ENCODE data around the gene NUP62. TPM values are rescaled to one million over a fixed set of nuclear protein-coding genes. Genes with fewer than 3 reads are reported as not detected.
A peak's percentile ranks its signal among the peaks of the same experiment; 100 is the strongest.

Gene NUP62
- total RNA-seq, 1 donor from 2014 or later, result 88.8 TPM

- Mint-ChIP-seq H3K27me3 (no peaks in the 10 kb centered on the region), H3K4me3 (no peak overlapping the region), H3K27ac (no peak overlapping the region), H3K4me1 (ENCODE audit: unreplicated experiment) (peaks cover 9% of the 10 kb centered on the region), H3K36me3 (peaks cover 8% of the 10 kb centered on the region), H3K9me3 (no peaks in the 10 kb centered on the region)
- DNase-seq (ENCODE audit: extremely low spot score, unreplicated experiment), result no peak
- no peak for TF ChIP-seq CTCF (conservative IDR thresholded peaks at IDR 0.05)
Observed at GRCh38 chr19:49859682-49860335, 69.5 kb downstream of the NUP62 start.

GRCh38 chr19:49858088-49858985 lies 71.0 kb downstream of the NUP62 start:
- H3K36me3 Mint-ChIP-seq, result peaks cover 8% of the 10 kb centered on the region
- no peak for TF ChIP-seq CTCF (conservative IDR thresholded peaks at IDR 0.05)
- no peak overlapping the region for H3K4me3 Mint-ChIP-seq
- no peaks in the 10 kb centered on the region for H3K9me3 Mint-ChIP-seq
- peak overlapping the region; percentile 84 for H3K27ac Mint-ChIP-seq
- DNase-seq (ENCODE audit: extremely low spot score, unreplicated experiment), result no peak
- no peaks in the 10 kb centered on the region for H3K27me3 Mint-ChIP-seq
- H3K4me1 Mint-ChIP-seq (ENCODE audit: unreplicated experiment), result peaks cover 12% of the 10 kb centered on the region

- Mint-ChIP-seq H3K9me3 (no peaks in the 10 kb centered on the region), H3K4me3 (no peak overlapping the region), H3K4me1 (ENCODE audit: unreplicated experiment) (peaks cover 13% of the 10 kb centered on the region), H3K27me3 (no peaks in the 10 kb centered on the region), H3K27ac (no peak overlapping the region), H3K36me3 (peaks cover 5% of the 10 kb centered on the region)
- no peak for TF ChIP-seq CTCF (conservative IDR thresholded peaks at IDR 0.05)
- no peak for DNase-seq (ENCODE audit: extremely low spot score, unreplicated experiment)
Observed at GRCh38 chr19:49857838-49858087, 71.5 kb downstream of the NUP62 start.

GRCh38 chr19:49857061-49857837 lies 72.1 kb downstream of the NUP62 start:
- Mint-ChIP-seq H3K4me3 (no peak overlapping the region), H3K9me3 (no peaks in the 10 kb centered on the region), H3K4me1 (ENCODE audit: unreplicated experiment) (peaks cover 18% of the 10 kb centered on the region), H3K36me3 (peaks cover 10% of the 10 kb centered on the region), H3K27ac (no peak overlapping the region), H3K27me3 (no peaks in the 10 kb centered on the region)
- DNase-seq (ENCODE audit: extremely low spot score, unreplicated experiment), result no peak
- TF ChIP-seq CTCF (conservative IDR thresholded peaks at IDR 0.05), result no peak

Small RNAs within 50 kb of the gene (microRNA-seq; reads per million reads assigned to microRNA genes)
- 3.9 reads per million, percentile 13 among the genes with 10 or more reads in this experiment for gene MIR4750

Other genes starting within 250 kb of the NUP62 start
- gene ADM5, start 239.9 kb downstream of the NUP62 start, total RNA-seq (ENCODE audit: low replicate concordance), result 1.7 and 3.2 TPM in 2 replicates
- 7.8 and 65.0 TPM in 2 replicates for gene CPT1C, start 238.4 kb downstream of the NUP62 start, total RNA-seq (ENCODE audit: low replicate concordance)
- gene TSKS, start 166.2 kb downstream of the NUP62 start, total RNA-seq (ENCODE audit: low replicate concordance), result not detected in 2 replicates
- gene AP2A1, start 162.5 kb downstream of the NUP62 start, total RNA-seq (ENCODE audit: low replicate concordance), result 75.2 and 82.9 TPM in 2 replicates
- gene FUZ, start 116.2 kb downstream of the NUP62 start, total RNA-seq (ENCODE audit: low replicate concordance), result 26.8 and 29.3 TPM in 2 replicates
- gene MED25, start 111.2 kb downstream of the NUP62 start, total RNA-seq (ENCODE audit: low replicate concordance), result 88.5 and 88.9 TPM in 2 replicates
- gene PTOV1, start 78.3 kb downstream of the NUP62 start, total RNA-seq (ENCODE audit: low replicate concordance), result 248 and 388 TPM in 2 replicates
- gene PNKP, start 61.9 kb downstream of the NUP62 start, total RNA-seq (ENCODE audit: low replicate concordance), result 72.3 and 125 TPM in 2 replicates
- 35.8 and 40.1 TPM in 2 replicates for gene AKT1S1, start 52.1 kb downstream of the NUP62 start, total RNA-seq (ENCODE audit: low replicate concordance)
- 33.9 and 45.9 TPM in 2 replicates for gene TBC1D17, start 51.8 kb downstream of the NUP62 start, total RNA-seq (ENCODE audit: low replicate concordance)
- 0.58 and 0.74 TPM in 2 replicates for gene IL4I1, start 32.6 kb downstream of the NUP62 start, total RNA-seq (ENCODE audit: low replicate concordance)
- 18.1 and 21.4 TPM in 2 replicates for gene ATF5, start 299 bp downstream of the NUP62 start, total RNA-seq (ENCODE audit: low replicate concordance)
- gene SIGLEC11, start 31.7 kb upstream of the NUP62 start, total RNA-seq (ENCODE audit: low replicate concordance), result 0.27 and 0.36 TPM in 2 replicates
- 44.6 and 51.9 TPM in 2 replicates for gene VRK3, start 95.9 kb upstream of the NUP62 start, total RNA-seq (ENCODE audit: low replicate concordance)
- gene ZNF473, start 96.5 kb upstream of the NUP62 start, total RNA-seq (ENCODE audit: low replicate concordance), result 13.4 and 14.3 TPM in 2 replicates
- gene IZUMO2, start 233.8 kb upstream of the NUP62 start, total RNA-seq (ENCODE audit: low replicate concordance), result not detected in 2 replicates

Data from type B pancreatic cell (in vitro differentiated cells).